T-helper 17 cell (primary cell): ENCODE results near the gene CEP112. TPM values are rescaled to one million over a fixed set of nuclear protein-coding genes. Genes with fewer than 3 reads are reported as not detected.
A peak's percentile ranks its signal among the peaks of the same experiment; 100 is the strongest.
"Not testable (repeated sequence)": the region's sequence is repeated elsewhere in the genome, so short reads cannot be mapped to it uniquely, and the experiment has no call there.

Experiments used
- ATAC-seq: fragments of 150-1000 bp; cut with Tn5 transposase; 2 replicates; pipeline ENCODE4 v1.10.0; 2021; ENCODE audit warnings: mild to moderate bottlenecking, moderate library complexity
- DNase-seq, 3 donors: peaks; one replicate each; pipeline versions ENCODE4 v3.0.0 to v3.0.0-alpha.2; 2020 to 2021
- H3K9me3 ChIP-seq: one replicate; pipeline ENCODE4 v1.7.0; 2013; ENCODE audit warnings: low read length, mild to moderate bottlenecking; ENCODE audit not compliant: control insufficient read depth, poor library complexity, severe bottlenecking
- H3K27ac Mint-ChIP-seq: one replicate; pipeline ENCODE4 v1.8.0; 2022; ENCODE audit warnings: mild to moderate bottlenecking, moderate library complexity, mixed read lengths
- H3K27me3 Mint-ChIP-seq: one replicate; pipeline ENCODE4 v1.8.0; 2022; ENCODE audit warnings: mixed read lengths
- H3K36me3 Mint-ChIP-seq: one replicate; pipeline ENCODE4 v1.8.0; 2022; ENCODE audit warnings: low read depth, mixed read lengths
- H3K4me1 Mint-ChIP-seq: one replicate; pipeline ENCODE4 v1.8.0; 2022; ENCODE audit warnings: mild to moderate bottlenecking, mixed read lengths
- H3K4me3 Mint-ChIP-seq: one replicate; pipeline ENCODE4 v1.8.0; 2022; ENCODE audit warnings: mild to moderate bottlenecking, moderate library complexity, mixed read lengths
- total RNA-seq, 4 donors: library from RNA in 2 of 4; stranded (reverse) in 2 of 4; gene quantifications; one replicate each; pipeline ENCODE4 v1.2.3 and lab custom pipeline; 2022 to 2026

The CEP112 gene
- total RNA-seq, 2 donors from 2014 or later = 4.3 to 6.9 TPM

DNA sequence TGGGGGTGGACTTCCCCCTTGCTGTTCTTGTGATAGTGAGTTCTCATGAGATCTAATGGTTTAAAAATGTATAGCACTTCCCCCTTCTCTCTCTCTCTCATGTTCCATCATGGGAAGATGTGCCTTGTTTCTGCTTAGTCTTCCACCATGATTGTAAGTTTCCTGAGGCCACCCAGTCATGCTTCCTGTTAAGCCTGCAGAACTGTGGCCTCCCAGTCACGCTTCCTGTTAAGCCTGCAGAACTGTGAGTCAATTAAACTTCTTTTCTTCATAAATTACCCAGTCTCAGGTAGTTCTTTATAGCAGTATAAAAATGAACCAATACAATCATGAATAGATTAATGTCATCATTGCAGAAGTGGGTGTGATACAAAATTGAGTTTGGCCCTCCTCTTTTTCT, 383.4 kb downstream of the CEP112 start:
- not testable (repeated sequence) for H3K4me3 Mint-ChIP-seq, ATAC-seq, DNase-seq, H3K4me1 Mint-ChIP-seq, H3K27ac Mint-ChIP-seq, H3K27me3 Mint-ChIP-seq, H3K9me3 ChIP-seq, H3K36me3 Mint-ChIP-seq

- ATAC-seq = no peak
Observed at GRCh38 chr17:65807361-65807760, 384.6 kb downstream of the CEP112 start.

GRCh38 chr17:65801513-65801912, 390.4 kb downstream of the CEP112 start:
- no peaks in the 10 kb centered on the region for H3K36me3 Mint-ChIP-seq
- no peak overlapping the region for H3K4me3 Mint-ChIP-seq
- H3K4me1 Mint-ChIP-seq = no peaks in the 10 kb centered on the region
- ATAC-seq = no peak
- DNase-seq = no peak
- no peaks in the 10 kb centered on the region for H3K27me3 Mint-ChIP-seq
- H3K27ac Mint-ChIP-seq = no peak overlapping the region
- H3K9me3 ChIP-seq = peaks cover 7% of the 10 kb centered on the region

More at GRCh38 chr17:65807361-65807760, 384.6 kb downstream of the CEP112 start:
- Mint-ChIP-seq H3K36me3 (peaks cover 2% of the 10 kb centered on the region), H3K4me1 (no peaks in the 10 kb centered on the region), H3K27ac (no peak overlapping the region), H3K4me3 (no peak overlapping the region), H3K27me3 (no peaks in the 10 kb centered on the region)
- no peak for DNase-seq
- peaks cover 1% of the 10 kb centered on the region for H3K9me3 ChIP-seq

GRCh38 chr17:65800655-65801054, 391.3 kb downstream of the CEP112 start:
- peaks cover 7% of the 10 kb centered on the region for H3K9me3 ChIP-seq
- H3K36me3 Mint-ChIP-seq = no peaks in the 10 kb centered on the region
- no peak overlapping the region for H3K4me3 Mint-ChIP-seq
- no peaks in the 10 kb centered on the region for H3K27me3 Mint-ChIP-seq
- H3K27ac Mint-ChIP-seq = no peak overlapping the region
- ATAC-seq (no peak), DNase-seq (no peak)
- H3K4me1 Mint-ChIP-seq = no peaks in the 10 kb centered on the region

DNA sequence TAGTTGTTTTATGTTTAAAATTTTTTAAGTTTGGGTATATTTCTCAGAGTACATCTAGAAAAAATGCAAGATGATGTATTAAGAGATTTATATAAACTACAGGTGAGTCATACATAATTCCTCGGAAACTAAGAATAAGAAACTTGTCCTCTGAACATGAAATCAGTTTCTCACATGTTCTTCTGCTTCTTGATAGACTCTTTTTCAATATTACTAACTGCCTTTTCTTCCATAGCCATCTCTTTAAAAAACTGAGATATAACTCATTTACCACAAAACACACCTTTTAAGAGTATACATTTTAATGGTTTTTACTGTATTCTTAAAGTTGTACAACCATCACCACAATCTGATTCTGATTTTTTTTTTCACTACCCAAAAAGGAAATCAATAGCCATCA, 392.1 kb downstream of the CEP112 start:
- no peak overlapping the region for H3K4me3 Mint-ChIP-seq
- peaks cover 7% of the 10 kb centered on the region for H3K9me3 ChIP-seq
- H3K27ac Mint-ChIP-seq = no peak overlapping the region
- no peaks in the 10 kb centered on the region for H3K4me1 Mint-ChIP-seq
- DNase-seq (no peak), ATAC-seq (no peak)
- peaks cover under 1% of the 10 kb centered on the region for H3K27me3 Mint-ChIP-seq
- H3K36me3 Mint-ChIP-seq = no peaks in the 10 kb centered on the region

DNA sequence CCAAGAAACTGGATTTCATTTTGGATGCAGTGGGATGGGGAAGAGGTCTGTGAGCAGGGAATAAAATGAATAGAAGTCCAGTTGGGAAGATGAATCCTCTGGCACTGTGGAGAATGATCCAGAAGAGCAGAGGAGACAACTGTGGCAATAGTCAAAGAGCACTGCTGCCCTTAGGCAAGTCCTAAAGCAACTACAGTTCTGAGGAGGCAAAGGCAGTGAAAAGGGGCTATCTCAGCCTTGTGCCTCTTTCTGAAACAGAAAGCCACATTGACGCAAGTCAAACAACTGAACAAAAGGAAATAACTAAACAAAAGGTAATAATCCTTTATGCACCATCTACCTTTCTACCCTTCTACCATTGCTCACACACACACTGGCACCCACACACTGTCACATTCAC, 392.5 kb downstream of the CEP112 start:
- H3K36me3 Mint-ChIP-seq = no peaks in the 10 kb centered on the region
- H3K27me3 Mint-ChIP-seq = peaks cover 5% of the 10 kb centered on the region
- H3K27ac Mint-ChIP-seq = no peak overlapping the region
- H3K9me3 ChIP-seq = peaks cover 7% of the 10 kb centered on the region
- DNase-seq (no peak), ATAC-seq (no peak)
- no peaks in the 10 kb centered on the region for H3K4me1 Mint-ChIP-seq
- no peak overlapping the region for H3K4me3 Mint-ChIP-seq

DNA sequence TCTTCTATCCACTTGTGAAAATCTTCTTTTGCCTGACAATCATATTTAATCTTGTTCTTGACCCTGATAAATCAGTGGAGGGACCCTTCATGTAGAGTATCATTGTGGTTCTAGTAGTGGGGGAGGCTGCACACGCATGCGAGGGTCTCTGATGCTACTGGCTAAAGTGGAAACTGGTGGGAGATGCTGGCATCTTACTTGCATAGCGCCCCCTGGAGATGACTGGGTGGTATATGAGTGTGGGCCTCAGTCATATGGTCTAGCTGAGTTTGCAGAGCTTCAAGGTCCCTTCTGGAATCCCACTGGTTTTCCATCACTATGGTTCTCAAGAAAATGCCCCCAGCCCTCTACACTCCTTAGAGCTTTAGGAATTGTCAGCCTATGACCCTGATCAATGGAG, 394.1 kb downstream of the CEP112 start:
- no peak overlapping the region for H3K27ac Mint-ChIP-seq
- no peaks in the 10 kb centered on the region for H3K36me3 Mint-ChIP-seq
- peaks cover 13% of the 10 kb centered on the region for H3K27me3 Mint-ChIP-seq
- H3K9me3 ChIP-seq = peaks cover 7% of the 10 kb centered on the region
- H3K4me1 Mint-ChIP-seq = no peaks in the 10 kb centered on the region
- DNase-seq (peak in 1 of 3 donors; percentile 12), ATAC-seq (no peak)
- H3K4me3 Mint-ChIP-seq = no peak overlapping the region

DNA sequence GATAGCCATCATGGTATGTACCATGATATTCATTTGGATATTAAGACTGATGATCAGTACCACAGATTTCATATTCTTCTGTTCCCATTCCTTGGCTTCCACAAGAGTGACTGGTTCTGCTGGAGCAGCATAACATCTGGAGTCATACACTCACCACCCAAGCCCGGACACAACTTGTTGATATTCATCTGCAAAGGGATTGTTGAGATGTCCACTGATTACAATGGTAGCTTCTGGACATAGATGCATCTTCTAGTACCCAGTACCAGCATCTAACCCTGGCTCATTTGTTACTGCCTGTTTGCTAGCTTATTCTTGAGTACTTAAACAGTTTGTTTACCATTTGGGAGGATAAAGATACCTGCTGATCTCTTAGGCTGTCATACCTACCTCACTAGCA, 394.8 kb downstream of the CEP112 start:
- Mint-ChIP-seq H3K4me1 (no peaks in the 10 kb centered on the region), H3K27me3 (peaks cover 13% of the 10 kb centered on the region), H3K27ac (no peak overlapping the region), H3K36me3 (no peaks in the 10 kb centered on the region), H3K4me3 (no peak overlapping the region)
- DNase-seq = no peak
- peaks cover 4% of the 10 kb centered on the region for H3K9me3 ChIP-seq
- no peak for ATAC-seq

DNA sequence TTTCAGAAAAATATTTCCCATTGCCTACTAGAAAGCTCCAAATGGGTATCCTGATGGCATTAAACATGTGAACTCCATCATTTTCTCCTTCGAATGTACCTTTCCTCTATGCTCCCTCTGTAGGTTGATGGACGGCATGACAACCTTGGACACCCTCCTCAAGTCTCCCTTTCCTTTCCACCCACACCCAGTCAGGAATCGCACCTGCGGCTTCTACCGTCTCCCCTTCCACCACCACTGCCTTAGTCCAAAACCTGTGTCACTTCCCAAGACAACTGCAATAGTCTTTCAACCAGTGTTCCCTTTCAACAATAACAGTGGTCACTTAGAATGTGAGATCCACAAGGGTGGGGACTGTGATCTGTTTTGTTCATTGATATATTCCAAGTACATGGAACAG, 397.4 kb downstream of the CEP112 start:
- no peaks in the 10 kb centered on the region for H3K9me3 ChIP-seq
- H3K27me3 Mint-ChIP-seq = peaks cover 20% of the 10 kb centered on the region
- H3K4me3 Mint-ChIP-seq = no peak overlapping the region
- no peak overlapping the region for H3K27ac Mint-ChIP-seq
- DNase-seq (no peak), ATAC-seq (peak; percentile 48)
- no peaks in the 10 kb centered on the region for H3K36me3 Mint-ChIP-seq
- no peaks in the 10 kb centered on the region for H3K4me1 Mint-ChIP-seq

- DNase-seq (no peak), ATAC-seq (no peak)
- H3K9me3 ChIP-seq = no peaks in the 10 kb centered on the region
- H3K27me3 Mint-ChIP-seq = peaks cover 24% of the 10 kb centered on the region
- H3K27ac Mint-ChIP-seq = no peak overlapping the region
- H3K36me3 Mint-ChIP-seq = no peaks in the 10 kb centered on the region
- H3K4me3 Mint-ChIP-seq = no peak overlapping the region
- H3K4me1 Mint-ChIP-seq = no peaks in the 10 kb centered on the region
Observed at GRCh38 chr17:65790241-65790640, 401.7 kb downstream of the CEP112 start.

- no peak for DNase-seq
- no peaks in the 10 kb centered on the region for H3K4me1 Mint-ChIP-seq
- H3K4me3 Mint-ChIP-seq = no peak overlapping the region
- H3K36me3 Mint-ChIP-seq = no peaks in the 10 kb centered on the region
- peaks cover 11% of the 10 kb centered on the region for H3K27me3 Mint-ChIP-seq
- no peaks in the 10 kb centered on the region for H3K9me3 ChIP-seq
- ATAC-seq = no peak
- H3K27ac Mint-ChIP-seq = no peak overlapping the region
Observed at GRCh38 chr17:65787503-65787902, 404.4 kb downstream of the CEP112 start.

- no peaks in the 10 kb centered on the region for H3K36me3 Mint-ChIP-seq
- no peak overlapping the region for H3K4me3 Mint-ChIP-seq
- no peaks in the 10 kb centered on the region for H3K4me1 Mint-ChIP-seq
- ATAC-seq (no peak), DNase-seq (no peak)
- peaks cover 11% of the 10 kb centered on the region for H3K27me3 Mint-ChIP-seq
- H3K9me3 ChIP-seq = no peaks in the 10 kb centered on the region
- no peak overlapping the region for H3K27ac Mint-ChIP-seq
Observed at GRCh38 chr17:65786479-65786878, 405.5 kb downstream of the CEP112 start.

DNA sequence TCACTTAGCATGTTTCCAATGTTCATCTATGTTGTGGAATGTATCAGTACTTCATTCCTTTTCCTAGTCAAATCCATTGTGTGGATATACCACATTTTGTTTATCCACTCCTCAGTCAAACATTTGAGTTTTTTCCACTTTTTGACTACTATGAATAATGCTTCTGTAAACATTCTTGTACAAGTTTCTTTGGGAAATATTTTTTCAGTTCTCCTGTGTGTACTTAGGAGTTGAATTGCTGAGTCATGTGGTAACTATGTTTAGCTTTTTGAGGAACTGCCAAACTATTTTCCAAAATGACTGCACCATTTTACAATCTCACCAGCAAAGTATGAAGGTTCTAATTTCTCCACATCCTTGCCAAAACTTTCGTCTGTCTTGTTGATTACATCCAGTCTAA, 406.8 kb downstream of the CEP112 start:
- DNase-seq (no peak), ATAC-seq (no peak)
- peaks cover 4% of the 10 kb centered on the region for H3K27me3 Mint-ChIP-seq
- no peaks in the 10 kb centered on the region for H3K4me1 Mint-ChIP-seq
- H3K36me3 Mint-ChIP-seq = no peaks in the 10 kb centered on the region
- peak overlapping the region; percentile 14 for H3K27ac Mint-ChIP-seq
- H3K4me3 Mint-ChIP-seq = no peak overlapping the region
- H3K9me3 ChIP-seq = no peaks in the 10 kb centered on the region

DNA sequence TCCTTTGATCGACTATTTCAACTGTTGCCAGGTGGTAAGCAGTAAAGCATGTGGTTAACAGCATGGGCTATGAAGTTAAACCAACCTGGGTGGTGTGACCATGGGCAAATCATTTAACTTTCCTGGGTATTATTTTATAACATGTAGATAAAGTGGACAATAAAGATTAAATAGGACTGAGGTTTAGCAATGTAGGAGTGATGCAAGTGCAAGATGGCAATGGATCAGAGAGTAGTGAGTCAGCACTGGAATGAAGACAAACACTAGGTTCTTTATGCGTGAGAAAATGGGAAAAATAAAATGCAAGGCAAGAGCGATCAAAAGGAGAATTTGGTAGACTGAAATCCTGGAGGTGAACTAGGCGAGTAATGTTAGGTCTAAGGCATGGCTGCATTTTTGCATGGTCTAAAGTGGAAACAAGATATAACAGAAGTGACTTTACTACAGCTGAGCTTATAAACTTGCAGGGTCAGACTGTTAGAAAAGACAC, 408.0 kb downstream of the CEP112 start:
- H3K36me3 Mint-ChIP-seq = no peaks in the 10 kb centered on the region
- no peak for ATAC-seq
- H3K27me3 Mint-ChIP-seq = peaks cover 4% of the 10 kb centered on the region
- no peak overlapping the region for H3K4me3 Mint-ChIP-seq
- no peaks in the 10 kb centered on the region for H3K9me3 ChIP-seq
- H3K4me1 Mint-ChIP-seq = no peaks in the 10 kb centered on the region
- no peak overlapping the region for H3K27ac Mint-ChIP-seq
- DNase-seq = no peak
